Erythroblast (primary cell): Measurements from ENCODE around the gene IGLL5.

Source experiments
- DNase-seq, 2 experiments: peaks; one replicate each; lab custom pipeline; 2025; lab: John Stamatoyannopoulos, UW
- GATA1 ChIP-seq: IDR thresholded peaks from 2 replicates; pipeline ENCODE4 v1.6.1; 2011; ENCODE audit warnings: low read depth, mild to moderate bottlenecking, control low read depth, low read length, moderate library complexity
- POLR2A ChIP-seq: IDR thresholded peaks from 2 replicates; pipeline ENCODE4 v1.6.1; 2011; ENCODE audit warnings: mild to moderate bottlenecking, low read length

The IGLL5 gene

DNA sequence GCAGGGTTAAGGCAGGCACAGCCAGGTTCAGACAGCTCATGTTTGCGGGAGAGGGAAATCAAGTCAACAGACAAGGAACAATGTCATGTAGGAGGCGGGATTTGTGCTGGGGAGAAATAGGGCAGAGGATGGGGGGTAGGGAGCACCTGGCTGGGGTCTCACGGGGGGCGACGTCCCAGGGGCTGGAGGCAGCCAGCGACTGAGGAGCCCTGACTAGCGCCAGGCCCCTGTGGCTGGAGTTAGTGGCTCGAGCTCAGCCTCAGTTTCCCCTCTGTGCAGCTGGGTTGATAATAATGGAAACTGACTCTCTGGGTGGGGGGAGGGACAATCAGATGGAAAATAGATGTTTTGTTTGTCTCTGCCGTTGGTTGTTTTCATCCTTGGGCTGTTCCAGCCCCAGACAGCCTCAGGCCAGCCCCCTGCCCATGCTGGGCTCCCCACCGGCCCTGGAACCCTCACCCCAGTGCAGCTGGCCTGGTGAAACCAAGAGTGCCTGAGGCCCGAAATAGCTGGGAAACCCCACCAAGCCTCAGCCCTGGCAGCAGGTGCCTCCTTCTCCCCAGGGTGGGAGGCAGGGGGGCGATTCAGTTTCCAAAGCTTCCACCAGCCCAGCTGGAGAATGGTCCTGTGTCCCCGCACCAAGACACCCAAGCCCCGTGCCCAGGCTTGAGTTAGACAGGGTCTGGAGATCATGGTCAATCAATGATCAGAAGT lies 44.1 kb downstream of the IGLL5 start:
- TF ChIP-seq GATA1 (no peak), POLR2A (no peak)
- no peak for DNase-seq

DNA sequence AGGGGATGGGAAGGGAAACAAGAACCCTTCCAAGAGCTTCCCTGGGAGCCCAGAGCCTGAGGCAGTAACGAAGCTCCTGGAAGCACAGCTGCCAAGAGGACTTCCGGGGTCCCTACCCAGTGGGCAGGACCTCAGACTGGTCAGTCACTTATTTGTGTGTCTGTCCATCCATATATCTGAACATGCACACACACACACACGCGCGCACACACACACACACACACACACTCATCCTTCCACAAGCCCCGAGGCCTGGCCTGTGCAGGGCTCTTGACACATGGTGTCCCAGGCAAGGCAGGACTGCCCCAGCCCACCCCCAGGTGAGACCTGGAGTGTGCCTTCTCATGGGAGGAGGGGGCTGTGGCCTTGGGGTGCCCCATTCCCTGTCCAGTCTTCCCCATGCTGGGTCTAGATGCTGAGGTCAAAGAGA lies 44.9 kb downstream of the IGLL5 start:
- DNase-seq = no peak
- TF ChIP-seq GATA1 = no peak
- TF ChIP-seq POLR2A = no peak

DNA sequence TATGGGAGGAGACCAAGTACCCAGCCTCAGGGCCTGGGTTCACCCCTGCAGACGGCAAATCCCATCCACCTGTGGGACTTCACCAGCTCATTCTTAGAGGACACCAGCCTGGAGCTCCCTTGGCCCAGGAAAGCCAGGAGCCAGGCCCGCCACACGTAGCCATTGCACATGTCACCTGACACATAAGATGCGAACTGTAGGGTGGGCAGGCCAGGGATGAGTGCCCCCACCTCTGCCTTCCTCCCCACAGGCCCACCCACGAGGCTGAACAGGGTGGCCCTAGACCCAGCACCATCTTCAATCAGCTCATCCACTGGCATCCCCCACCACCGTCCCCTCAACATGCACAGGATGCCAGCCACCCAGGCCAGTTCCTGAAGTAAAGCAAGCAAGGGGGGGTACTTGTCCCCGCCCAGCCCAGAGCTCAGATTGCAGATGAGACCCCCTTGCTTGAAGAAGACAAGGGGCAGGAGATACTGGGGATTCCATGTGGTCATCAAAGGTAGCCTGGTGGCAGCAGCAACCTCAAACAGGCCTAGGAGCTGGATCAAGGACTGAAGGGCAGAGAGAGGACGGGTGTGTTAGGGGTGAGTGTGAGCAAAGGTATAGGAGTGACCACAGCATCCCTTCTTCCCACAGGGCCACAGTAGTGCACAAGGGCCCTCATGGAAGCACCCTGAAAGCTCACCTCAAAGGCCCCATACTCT lies 45.6 kb downstream of the IGLL5 start:
- TF ChIP-seq POLR2A = no peak
- TF ChIP-seq GATA1 = no peak

DNA sequence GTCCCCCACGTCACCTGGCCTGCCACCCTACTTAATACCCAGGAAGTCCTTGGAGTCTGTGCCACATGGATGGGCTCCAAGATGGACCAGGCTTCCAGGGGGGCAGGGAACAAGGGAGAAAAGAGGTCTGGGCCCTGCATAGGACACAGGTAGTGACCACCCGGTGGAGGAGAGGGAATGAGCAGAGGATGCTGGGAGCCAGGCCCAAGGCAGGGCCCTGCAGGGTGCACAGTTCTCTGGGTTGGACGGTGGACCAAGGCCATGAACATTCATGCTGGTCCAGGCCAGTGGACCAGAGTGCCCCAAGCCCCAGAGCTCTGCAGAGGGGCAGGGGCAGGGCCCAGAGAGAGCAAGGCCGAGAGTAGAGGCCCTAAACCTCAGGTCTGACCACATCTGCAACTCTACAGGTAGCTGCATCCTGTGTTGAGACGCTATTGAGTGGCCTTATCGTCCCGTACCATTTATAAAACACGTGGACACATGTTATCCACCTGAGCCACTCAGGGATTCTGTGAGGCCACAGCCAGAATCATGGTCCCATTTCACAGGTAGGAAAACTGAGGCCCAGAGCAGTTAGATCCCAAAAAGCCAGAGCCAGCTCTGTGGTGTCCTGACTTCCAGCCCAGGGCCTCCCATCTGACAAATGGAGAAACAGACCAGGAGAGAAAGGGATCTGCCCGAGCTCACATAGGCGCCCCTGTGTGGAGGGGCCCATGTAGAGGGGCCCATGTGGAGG lies 46.4 kb downstream of the IGLL5 start:
- DNase-seq = no peak
- TF ChIP-seq GATA1 (no peak), POLR2A (no peak)

More for the DNA sequence above, 45.6 kb downstream of the IGLL5 start:
- no peak for DNase-seq

DNA sequence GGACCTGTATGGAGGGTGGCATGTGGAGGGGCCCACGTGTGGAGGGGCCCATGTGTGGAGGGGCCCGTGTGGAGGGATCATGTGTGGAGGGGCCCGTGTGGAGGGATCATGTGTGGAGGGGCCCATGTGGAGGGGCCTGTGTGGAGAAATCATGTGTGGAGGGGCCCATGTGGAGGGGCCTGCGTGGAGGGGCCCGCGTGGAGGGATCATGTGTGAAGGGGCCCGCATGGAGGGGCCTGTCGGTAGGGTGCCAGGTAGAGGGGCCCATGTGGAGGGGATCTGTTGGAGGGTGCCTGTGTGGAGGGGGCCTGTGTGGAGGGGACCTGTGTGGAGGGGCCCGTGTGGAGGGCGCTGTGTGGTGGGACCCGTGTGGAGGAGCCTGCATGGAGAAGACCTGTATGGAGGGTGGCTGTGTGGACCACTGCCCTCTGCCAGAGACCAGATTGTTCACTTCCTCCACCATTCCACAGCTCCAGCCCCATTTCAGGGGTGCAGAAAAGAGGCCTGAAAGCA lies 47.0 kb downstream of the IGLL5 start:
- TF ChIP-seq GATA1 = no peak
- no peak for TF ChIP-seq POLR2A
- no peak for DNase-seq

DNA sequence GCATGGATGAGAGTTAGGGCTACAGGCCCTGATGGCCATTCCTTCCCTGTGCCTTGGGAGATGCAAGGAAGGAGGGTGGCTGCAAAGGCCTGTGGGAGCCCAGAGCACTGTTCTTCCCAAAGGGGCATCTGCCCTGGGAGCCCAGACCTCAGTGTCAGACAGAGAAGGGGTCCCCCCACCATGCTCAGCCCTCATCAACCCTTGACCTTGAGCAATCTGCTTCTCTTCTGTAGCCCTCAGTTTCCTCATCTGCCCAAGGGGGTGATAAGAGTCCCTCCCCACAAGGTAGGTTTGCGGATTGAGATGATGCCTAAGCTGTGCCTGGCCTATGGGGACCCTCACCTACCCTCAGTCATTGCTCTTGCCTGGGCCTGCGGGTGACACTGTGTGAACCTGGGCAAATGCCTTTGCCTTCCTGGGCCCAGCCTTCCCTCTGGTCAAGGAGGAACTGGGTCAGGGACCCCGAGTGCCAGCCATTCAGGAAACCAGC lies 47.5 kb downstream of the IGLL5 start:
- TF ChIP-seq POLR2A (no peak), GATA1 (no peak)

DNA sequence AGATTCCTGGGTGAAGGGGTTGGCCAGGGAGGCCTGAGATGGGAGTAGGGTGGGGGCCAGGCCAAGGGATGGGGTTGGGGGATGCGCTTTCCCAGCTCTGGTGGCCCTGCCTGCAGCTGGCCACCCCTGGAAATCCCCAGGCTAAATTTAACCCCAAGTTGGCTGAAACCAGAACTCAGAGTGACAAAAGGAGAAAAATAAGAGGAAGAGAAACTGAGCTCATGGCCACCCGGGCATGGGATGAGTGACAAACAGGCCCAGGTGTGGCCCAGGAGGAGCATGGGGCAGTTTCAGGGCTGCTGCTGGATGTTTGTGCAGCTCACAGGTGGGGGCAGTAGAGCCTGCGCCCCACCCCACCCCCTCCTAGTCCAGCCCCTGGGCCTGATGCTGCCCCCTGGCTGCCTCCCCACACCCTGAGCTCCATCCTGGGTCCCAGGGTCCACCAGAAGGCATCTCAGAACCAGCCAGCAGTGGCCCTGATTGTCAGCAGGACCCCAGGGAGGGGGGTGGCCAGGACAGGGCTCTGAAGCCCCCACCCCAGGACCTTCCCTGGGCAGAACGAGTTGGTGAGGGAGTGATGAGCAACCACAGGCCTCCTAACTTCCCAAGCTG lies 48.0 kb downstream of the IGLL5 start:
- no peak for TF ChIP-seq GATA1
- no peak for TF ChIP-seq POLR2A
- DNase-seq = no peak

More for the DNA sequence above, 47.5 kb downstream of the IGLL5 start:
- DNase-seq = no peak

DNA sequence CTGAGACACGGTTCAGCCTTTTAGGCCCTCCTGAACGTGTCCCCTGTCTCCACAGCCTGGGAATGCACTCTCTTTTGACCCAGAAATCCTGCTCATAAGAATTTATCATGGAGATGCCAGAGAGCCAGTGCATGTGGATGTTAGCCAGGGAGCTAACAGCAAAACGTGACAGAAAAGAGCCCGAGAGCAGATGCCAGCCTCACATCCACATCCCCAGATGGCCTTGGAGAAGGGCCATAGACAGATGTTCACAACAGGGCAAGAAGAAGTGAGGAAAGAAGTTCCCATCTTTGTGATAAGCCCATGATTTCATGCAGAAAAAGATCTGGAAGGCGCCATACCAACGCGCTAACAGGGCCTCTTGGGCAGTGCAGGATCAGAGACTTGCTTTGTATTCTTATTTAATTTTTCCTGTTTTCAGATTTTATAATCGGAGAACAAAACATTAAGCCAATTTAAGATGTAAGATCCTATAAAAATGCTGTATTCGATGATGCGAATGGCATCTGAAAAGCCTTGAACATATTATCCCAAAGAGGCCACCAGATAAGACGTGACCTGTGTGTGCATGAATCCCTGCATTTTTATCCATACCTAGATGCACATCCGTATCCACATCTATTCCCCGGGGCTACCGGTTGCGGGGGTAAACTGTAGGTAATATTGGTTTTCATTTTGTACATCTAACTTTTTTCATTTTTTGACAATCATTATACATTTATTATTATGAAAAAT lies 48.7 kb downstream of the IGLL5 start:
- TF ChIP-seq GATA1 = no peak
- TF ChIP-seq POLR2A = no peak

DNA sequence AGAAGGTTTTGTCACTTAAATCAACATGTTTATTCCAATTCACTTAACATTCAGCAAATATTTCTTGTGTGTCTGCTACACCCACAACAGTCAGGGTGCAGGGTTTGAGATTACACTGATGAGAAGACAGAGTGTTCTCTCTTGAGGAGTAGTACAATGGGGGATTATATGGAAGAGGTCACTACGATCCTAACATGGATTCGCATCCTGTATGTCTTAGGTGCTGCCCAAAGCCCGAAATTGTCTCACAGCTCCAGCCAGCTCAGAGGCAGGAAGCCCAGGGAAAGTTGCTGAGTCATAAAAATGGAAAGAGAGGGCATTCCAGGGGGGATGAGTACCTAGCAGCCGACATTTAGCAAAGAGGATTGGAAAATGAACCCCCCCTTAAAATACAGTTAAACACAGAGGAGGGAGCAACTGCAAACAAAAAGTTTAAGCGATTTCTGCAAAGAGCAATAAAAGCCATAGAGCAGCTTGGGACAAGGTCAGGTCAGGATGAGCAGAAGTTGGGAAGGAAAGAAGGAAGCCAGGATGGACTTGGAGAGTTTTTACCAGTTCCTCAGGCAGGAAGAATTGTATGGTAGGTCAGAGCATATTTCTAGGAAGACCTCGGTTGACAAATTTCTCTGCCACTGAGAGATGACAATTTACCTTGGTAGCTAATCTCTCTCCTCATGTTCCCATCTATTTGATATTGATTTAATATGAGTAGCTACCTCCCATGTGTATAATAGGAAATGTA lies 49.5 kb downstream of the IGLL5 start:
- TF ChIP-seq POLR2A (no peak), GATA1 (no peak)
- DNase-seq = no peak

More for the DNA sequence above, 48.7 kb downstream of the IGLL5 start:
- no peak for DNase-seq

DNA sequence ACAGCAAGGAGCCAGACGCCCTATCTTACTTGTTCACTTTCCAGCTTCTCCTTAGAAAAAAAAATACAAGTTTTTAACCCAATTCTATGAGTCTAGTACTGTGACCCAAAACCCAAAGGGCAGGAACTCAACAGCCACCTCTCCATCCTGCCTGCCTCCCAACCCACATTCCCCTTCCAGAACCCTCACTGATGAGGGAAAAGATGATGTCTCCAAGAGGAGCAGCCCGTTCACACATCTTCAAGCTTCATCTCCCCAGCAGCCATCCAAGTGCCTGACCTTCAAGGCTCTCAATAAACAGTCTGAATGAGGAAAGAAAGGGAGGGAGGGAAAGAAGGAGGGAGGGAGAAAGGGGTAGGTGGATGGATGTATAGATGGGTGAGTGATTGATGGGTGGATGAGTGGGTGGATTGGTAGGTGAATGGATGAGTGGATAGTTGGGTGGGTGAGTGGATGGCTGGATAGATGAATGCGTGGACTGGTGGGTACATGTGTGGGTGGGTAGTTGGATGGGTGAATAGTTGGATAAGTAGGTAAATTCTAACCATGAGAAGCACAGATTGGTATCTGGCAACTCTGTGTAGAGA lies 50.4 kb downstream of the IGLL5 start:
- DNase-seq = no peak
- TF ChIP-seq POLR2A (no peak), GATA1 (no peak)

DNA sequence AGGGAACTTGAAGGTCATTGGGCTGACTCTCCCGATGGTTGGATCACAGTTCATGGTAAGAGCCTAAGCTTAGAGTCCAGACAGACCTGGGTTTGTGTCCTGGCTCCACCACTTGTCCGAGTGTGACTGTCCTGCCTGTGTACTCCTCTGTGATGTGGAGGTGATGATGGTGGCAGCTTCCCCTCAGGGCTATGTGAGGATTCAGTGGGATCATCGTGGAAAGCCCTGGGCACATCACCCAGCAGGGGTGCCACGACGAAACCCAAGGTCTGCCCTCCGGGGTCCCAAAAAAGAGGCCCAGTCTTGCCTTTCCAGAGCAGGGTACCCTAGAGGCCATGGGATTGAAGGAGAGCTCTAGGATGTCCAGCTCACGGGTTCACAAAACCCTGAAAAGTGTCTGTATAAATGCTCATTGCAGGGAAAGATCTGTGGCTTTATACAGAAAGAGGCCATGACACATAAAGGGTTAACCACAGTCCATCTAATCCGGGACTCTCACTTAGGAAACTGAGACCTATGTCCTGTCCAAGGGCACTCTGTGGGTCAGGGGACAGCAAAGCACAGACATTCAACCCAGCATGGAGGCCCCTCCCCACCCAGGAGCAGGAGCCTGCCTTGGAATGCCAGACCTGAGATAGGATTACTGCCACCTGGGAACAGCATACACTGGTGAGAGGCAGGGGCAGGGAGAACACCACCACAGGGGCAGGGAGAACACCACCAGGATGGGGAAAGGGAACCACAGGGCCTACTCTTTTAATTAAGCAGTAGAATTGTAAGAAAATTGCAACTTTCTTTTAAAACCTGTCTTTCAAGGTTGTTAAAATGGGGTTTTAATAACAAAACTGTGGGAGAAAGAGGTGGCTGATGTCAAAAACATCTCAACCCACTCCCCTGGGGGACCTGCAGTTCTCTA lies 51.3 kb downstream of the IGLL5 start:
- DNase-seq = no peak
- no peak for TF ChIP-seq POLR2A
- no peak for TF ChIP-seq GATA1
